ENCODE data around the gene DLGAP3.
"Not testable (repeated sequence)": the region's sequence is repeated elsewhere in the genome, so short reads cannot be mapped to it uniquely, and the experiment has no call there.

Gene DLGAP3

GRCh38 chr1:34929497-34929852 is at the start of gene DLGAP3:
TSS of gene DLGAP3 (minus strand) at chr1:34929650. CDS start at chr1:34905383, 24,267 bp downstream.
- no peak for DNase-seq (ENCODE audit: low spot score)

GRCh38 chr1:34978921-34979320 is 49.5 kb upstream of the DLGAP3 start:
- DNase-seq (ENCODE audit: low spot score): no peak

- DNase-seq (ENCODE audit: low spot score): no peak
These were observed 48.4 kb upstream of the DLGAP3 start for GRCh38 chr1:34977858-34978257.

- no peak for DNase-seq (ENCODE audit: low spot score)
These were observed 47.7 kb upstream of the DLGAP3 start for GRCh38 chr1:34977210-34977471.

- DNase-seq (ENCODE audit: low spot score): no peak
These were observed 47.1 kb upstream of the DLGAP3 start for GRCh38 chr1:34976384-34977209.

GRCh38 chr1:34975771-34976170 is 46.3 kb upstream of the DLGAP3 start:
- no peak for DNase-seq (ENCODE audit: low spot score)

- no peak for DNase-seq (ENCODE audit: low spot score)
These were observed 45.9 kb upstream of the DLGAP3 start for GRCh38 chr1:34975338-34975737.

- no peak for DNase-seq (ENCODE audit: low spot score)
These were observed 45.2 kb upstream of the DLGAP3 start for GRCh38 chr1:34974626-34975025.

- DNase-seq (ENCODE audit: low spot score): no peak
These were observed 43.9 kb upstream of the DLGAP3 start for GRCh38 chr1:34973326-34973725.

- no peak for DNase-seq (ENCODE audit: low spot score)
These were observed 41.4 kb upstream of the DLGAP3 start for GRCh38 chr1:34970829-34971228.

- no peak for DNase-seq (ENCODE audit: low spot score)
These were observed 40.8 kb upstream of the DLGAP3 start for GRCh38 chr1:34970220-34970735.

- DNase-seq (ENCODE audit: low spot score): not testable (repeated sequence)
These were observed 38.8 kb upstream of the DLGAP3 start for GRCh38 chr1:34968297-34968696.

GRCh38 chr1:34967672-34968071 is 38.2 kb upstream of the DLGAP3 start:
- not testable (repeated sequence) for DNase-seq (ENCODE audit: low spot score)

GRCh38 chr1:34965597-34965996 is 36.1 kb upstream of the DLGAP3 start:
- DNase-seq (ENCODE audit: low spot score): no peak

- DNase-seq (ENCODE audit: low spot score): no peak
These were observed 21.0 kb upstream of the DLGAP3 start for GRCh38 chr1:34950428-34950827.

- not testable (repeated sequence) for DNase-seq (ENCODE audit: low spot score)
These were observed 19.3 kb upstream of the DLGAP3 start for GRCh38 chr1:34948739-34949138.

GRCh38 chr1:34947641-34948314 is 18.3 kb upstream of the DLGAP3 start:
- not testable (repeated sequence) for DNase-seq (ENCODE audit: low spot score)

GRCh38 chr1:34946211-34946610 is 16.8 kb upstream of the DLGAP3 start:
- no peak for DNase-seq (ENCODE audit: low spot score)

GRCh38 chr1:34941798-34942197 is 12.3 kb upstream of the DLGAP3 start:
- not testable (repeated sequence) for DNase-seq (ENCODE audit: low spot score)

GRCh38 chr1:34930702-34931071 is 1.2 kb upstream of the DLGAP3 start:
- DNase-seq (ENCODE audit: low spot score): no peak

GRCh38 chr1:34929853-34930701 is 627 bp upstream of the DLGAP3 start:
- no peak for DNase-seq (ENCODE audit: low spot score)

GRCh38 chr1:34928699-34929496 is 552 bp downstream of the DLGAP3 start:
- DNase-seq (ENCODE audit: low spot score): no peak
